ENCODE results near the gene PLEKHH2.
A peak's percentile ranks its signal among the peaks of the same experiment; 100 is the strongest.

The PLEKHH2 gene

GRCh38 chr2:43605079-43605655, 31.9 kb upstream of the PLEKHH2 start:
- DNase-seq (ENCODE audit: low read depth, low spot score) = peak; percentile 63
- H3K4me3 ChIP-seq (ENCODE audit: low read depth, low read length) = no peak overlapping the region
- in situ Hi-C loops (cut with HindIII; ENCODE audit: low sequenced_read_pairs) = no loop called here
- peak; percentile 74 for TF ChIP-seq CTCF (IDR thresholded peaks at IDR 0.05; ENCODE audit: low read depth, low read length)

DNA sequence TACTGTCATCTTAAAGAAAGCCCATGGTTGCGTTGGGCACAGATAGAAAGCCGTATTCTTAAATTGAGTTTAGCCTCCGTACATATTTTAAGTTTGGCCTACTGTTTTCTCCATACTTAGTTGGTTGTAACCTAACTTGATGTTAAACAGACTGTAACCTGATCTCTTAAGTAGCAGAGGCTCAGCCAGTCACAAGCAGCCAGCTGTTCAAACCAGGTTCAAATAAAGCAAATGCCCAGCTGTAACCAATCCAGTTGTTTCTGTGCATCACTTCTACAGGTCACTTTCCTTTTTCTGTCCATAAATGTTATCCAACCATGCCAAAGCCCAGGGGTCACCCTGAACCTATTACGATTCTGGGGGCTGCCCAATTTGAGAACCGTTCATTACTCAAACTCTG, 31.2 kb upstream of the PLEKHH2 start:
- TF ChIP-seq CTCF (IDR thresholded peaks at IDR 0.05; ENCODE audit: low read depth, low read length) = no peak
- DNase-seq (ENCODE audit: low read depth, low spot score) = no peak
- in situ Hi-C loops (cut with HindIII; ENCODE audit: low sequenced_read_pairs) = no loop called here
- H3K4me3 ChIP-seq (ENCODE audit: low read depth, low read length) = no peak overlapping the region

- H3K4me3 ChIP-seq (ENCODE audit: low read depth, low read length) = no peak overlapping the region
- peak; percentile 68 for TF ChIP-seq CTCF (IDR thresholded peaks at IDR 0.05; ENCODE audit: low read depth, low read length)
- DNase-seq (ENCODE audit: low read depth, low spot score) = peak; percentile 41
- in situ Hi-C loops (cut with HindIII; ENCODE audit: low sequenced_read_pairs) = no loop called here
Measured at GRCh38 chr2:43609290-43609918, 27.7 kb upstream of the PLEKHH2 start.

- in situ Hi-C loops (cut with HindIII; ENCODE audit: low sequenced_read_pairs) = no loop called here
- DNase-seq (ENCODE audit: low read depth, low spot score) = no peak
- TF ChIP-seq CTCF (IDR thresholded peaks at IDR 0.05; ENCODE audit: low read depth, low read length) = no peak
- no peak overlapping the region for H3K4me3 ChIP-seq (ENCODE audit: low read depth, low read length)
Measured at GRCh38 chr2:43610361-43610760, 26.7 kb upstream of the PLEKHH2 start.

- peak; percentile 75 for DNase-seq (ENCODE audit: low read depth, low spot score)
- in situ Hi-C loops (cut with HindIII; ENCODE audit: low sequenced_read_pairs) = no loop called here
- H3K4me3 ChIP-seq (ENCODE audit: low read depth, low read length) = no peak overlapping the region
- peak; percentile 90 for TF ChIP-seq CTCF (IDR thresholded peaks at IDR 0.05; ENCODE audit: low read depth, low read length)
Measured at GRCh38 chr2:43611987-43612894, 24.8 kb upstream of the PLEKHH2 start.

DNA sequence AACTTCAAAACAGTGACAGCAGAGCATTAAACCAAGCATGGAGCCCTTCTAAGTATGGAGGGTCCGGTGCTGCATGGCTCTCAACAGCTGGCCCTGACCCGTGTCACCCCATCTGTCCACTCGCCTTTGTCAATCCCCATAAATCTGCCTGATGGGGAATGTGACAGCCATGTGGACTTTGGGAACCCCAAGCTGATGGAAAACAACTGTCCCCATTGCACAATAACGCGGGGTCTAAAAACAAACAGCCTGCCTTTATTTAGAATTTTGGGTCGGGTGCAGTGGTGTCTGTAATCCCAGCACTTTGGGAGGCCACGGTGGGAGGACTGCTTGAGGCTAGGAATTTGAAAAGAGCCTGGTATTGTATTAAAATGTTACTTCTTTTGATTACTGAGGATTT, 24.1 kb upstream of the PLEKHH2 start:
- TF ChIP-seq CTCF (IDR thresholded peaks at IDR 0.05; ENCODE audit: low read depth, low read length) = no peak
- no peak overlapping the region for H3K4me3 ChIP-seq (ENCODE audit: low read depth, low read length)
- in situ Hi-C loops (cut with HindIII; ENCODE audit: low sequenced_read_pairs) = no loop called here
- DNase-seq (ENCODE audit: low read depth, low spot score) = no peak
